ENCODE data around the gene CDKL5. TPM values are rescaled to one million over a fixed set of nuclear protein-coding genes. Genes with fewer than 3 reads are reported as not detected.

The CDKL5 gene
- total RNA-seq, 6 experiments from 2014 or later = 5.6 to 5.9 (median 5.8) TPM

Other genes with a start within 250 kb of the CDKL5 start
- not detected for gene BEND2, start 204.7 kb upstream of the CDKL5 start, total RNA-seq (2021; fragmentation: NEBNext Ultra II Directional; extraction: Animal tissue kit (Norgen Biotek cat#: 25700))
- 1 to 10 TPM in 5 of 6 experiments, under 1 TPM in 1; 0.97 to 2.8 (median 2.4) TPM for gene SCML2, start 70.9 kb upstream of the CDKL5 start, total RNA-seq (2021; fragmentation: NEBNext Ultra II Directional; extraction: Animal tissue kit (Norgen Biotek cat#: 25700))
- not detected for gene RS1, start 246.5 kb downstream of the CDKL5 start, total RNA-seq (2021; fragmentation: NEBNext Ultra II Directional; extraction: Animal tissue kit (Norgen Biotek cat#: 25700))